ENCODE data around the gene TLCD5.
A peak's percentile ranks its signal among the peaks of the same experiment; 100 is the strongest.

TLCD5 gene

GRCh38 chr11:120316880-120317688 is 8.0 kb upstream of the TLCD5 start:
- peak overlapping the region; percentile 25 for H3K14ac ChIP-seq (ENCODE audit: low read length)
- H3K27me3 ChIP-seq (ENCODE audit: control insufficient read depth in 3 of 3, insufficient read depth in 3 of 3, low read depth in 1 of 3, low read length in 3 of 3) = peaks cover 0 to 47% (median 0%) of the 10 kb centered on the region in 3 experiments
- H3K4me1 ChIP-seq (ENCODE audit: control insufficient read depth in 2 of 2, insufficient read depth in 1 of 2, low read depth in 1 of 2, low read length in 2 of 2) = peaks cover 0 to 8% of the 10 kb centered on the region in 2 donors
- no peak overlapping the region for H3K4me3 ChIP-seq (ENCODE audit: low read length in 2 of 2)
- no peak overlapping the region for H4K91ac ChIP-seq (ENCODE audit: low read depth, low read length, poor library complexity)
- H3K9me3 ChIP-seq (replicated peaks in 1 of 2; ENCODE audit: control insufficient read depth in 2 of 2, insufficient read depth in 1 of 2, low read depth in 1 of 2, low read length in 2 of 2) = no peaks in the 10 kb centered on the region
- no peak overlapping the region for H3K27ac ChIP-seq (replicated peaks; ENCODE audit: low read length)
- H3K4ac ChIP-seq (ENCODE audit: low read length) = no peak overlapping the region
- H2AFZ ChIP-seq (ENCODE audit: low read length) = peak overlapping the region; percentile 24
- WGBS, 2 donors (ENCODE audit: extremely low coverage in 2 of 2, insufficient read length in 2 of 2, insufficient replicate concordance in 1 of 2) = no CpG with 5 or more reads among the region's 8 CpGs
- H2BK15ac ChIP-seq (ENCODE audit: low read length) = no peak overlapping the region
- H3K36me3 ChIP-seq (replicated peaks in 1 of 2; ENCODE audit: control insufficient read depth in 2 of 2, insufficient read depth in 2 of 2, low read length in 2 of 2) = no peaks in the 10 kb centered on the region
- no peaks in the 10 kb centered on the region for H3K79me1 ChIP-seq (ENCODE audit: low read depth, low read length)
- no peak overlapping the region for H2BK5ac ChIP-seq (ENCODE audit: low read length)
- peak overlapping the region; percentile 35 for H2AK5ac ChIP-seq (ENCODE audit: low read depth, low read length)
- no peak overlapping the region for H2BK12ac ChIP-seq (ENCODE audit: low read length)
- DNase-seq (ENCODE audit: low spot score) = no peak
- no peak overlapping the region for H4K8ac ChIP-seq (ENCODE audit: low read depth, low read length)
- H3K18ac ChIP-seq (ENCODE audit: low read length) = no peak overlapping the region
- H3K4me2 ChIP-seq (ENCODE audit: insufficient read depth, low read length, poor library complexity, severe bottlenecking) = no peak overlapping the region
- H3K9ac ChIP-seq (ENCODE audit: low read depth, low read length, poor library complexity) = no peak overlapping the region
- H3K23ac ChIP-seq (ENCODE audit: low read depth, low read length, poor library complexity) = no peak overlapping the region
- H2BK120ac ChIP-seq (ENCODE audit: low read depth, low read length) = no peak overlapping the region

DNA sequence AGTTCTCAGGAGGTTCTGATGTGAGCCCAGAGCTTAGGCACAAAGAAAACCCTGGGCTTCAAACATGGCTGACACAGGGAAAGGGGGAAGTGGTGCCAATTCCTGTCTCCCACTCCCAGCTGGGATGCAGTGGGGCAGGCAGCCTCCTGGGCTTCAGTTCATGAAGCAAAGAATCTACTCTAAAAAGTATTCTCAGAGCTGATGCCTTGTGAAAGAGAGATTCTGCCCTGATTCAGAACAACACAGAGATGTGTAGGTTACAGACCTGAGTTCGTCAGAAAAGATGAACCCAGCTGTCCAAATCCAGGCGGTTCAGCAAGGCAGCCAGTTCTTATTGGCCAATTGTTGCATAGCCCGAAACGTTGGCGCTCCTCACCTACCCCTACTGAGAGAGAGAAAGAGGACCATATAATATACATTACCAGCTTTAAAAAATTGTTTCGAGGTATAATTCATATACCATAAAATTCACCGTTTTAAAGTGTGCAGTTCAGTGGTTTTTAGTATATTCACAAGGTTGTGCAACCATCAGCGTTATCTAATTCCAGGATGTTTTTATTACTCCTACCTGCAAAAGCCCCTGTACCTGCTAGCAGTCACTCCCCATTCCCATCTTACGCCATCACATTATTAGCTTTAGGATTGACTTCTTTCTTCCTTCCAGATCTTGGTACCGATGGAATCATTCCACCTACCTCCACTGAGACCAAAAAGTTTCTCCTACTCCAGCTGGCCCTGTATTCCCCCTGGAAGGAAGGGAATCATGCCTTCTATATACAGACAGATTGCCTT is 7.2 kb upstream of the TLCD5 start:
- Histone ChIP-seq H3K4me1 (ENCODE audit: control insufficient read depth in 2 of 2, insufficient read depth in 1 of 2, low read depth in 1 of 2, low read length in 2 of 2) (peaks cover 0 to 8% of the 10 kb centered on the region in 2 donors), H2BK120ac (ENCODE audit: low read depth, low read length) (no peak overlapping the region), H3K27ac (replicated peaks; ENCODE audit: low read length) (no peak overlapping the region), H3K79me1 (ENCODE audit: low read depth, low read length) (no peaks in the 10 kb centered on the region), H2BK5ac (ENCODE audit: low read length) (no peak overlapping the region), H2AFZ (ENCODE audit: low read length) (peak overlapping the region; percentile 24), H2AK5ac (ENCODE audit: low read depth, low read length) (no peak overlapping the region), H4K91ac (ENCODE audit: low read depth, low read length, poor library complexity) (no peak overlapping the region), H3K23ac (ENCODE audit: low read depth, low read length, poor library complexity) (no peak overlapping the region), H3K18ac (ENCODE audit: low read length) (no peak overlapping the region), H3K9me3 (replicated peaks in 1 of 2; ENCODE audit: control insufficient read depth in 2 of 2, insufficient read depth in 1 of 2, low read depth in 1 of 2, low read length in 2 of 2) (no peaks in the 10 kb centered on the region), H3K4ac (ENCODE audit: low read length) (no peak overlapping the region), H3K4me3 (ENCODE audit: low read length in 2 of 2) (no peak overlapping the region), H2BK15ac (ENCODE audit: low read length) (no peak overlapping the region), H3K4me2 (ENCODE audit: insufficient read depth, low read length, poor library complexity, severe bottlenecking) (no peak overlapping the region), H3K14ac (ENCODE audit: low read length) (no peak overlapping the region), H3K27me3 (ENCODE audit: control insufficient read depth in 3 of 3, insufficient read depth in 3 of 3, low read depth in 1 of 3, low read length in 3 of 3) (peaks cover 0 to 53% (median 0%) of the 10 kb centered on the region in 3 experiments), H3K36me3 (replicated peaks in 1 of 2; ENCODE audit: control insufficient read depth in 2 of 2, insufficient read depth in 2 of 2, low read length in 2 of 2) (no peaks in the 10 kb centered on the region), H3K9ac (ENCODE audit: low read depth, low read length, poor library complexity) (no peak overlapping the region), H2BK12ac (ENCODE audit: low read length) (no peak overlapping the region), H4K8ac (ENCODE audit: low read depth, low read length) (no peak overlapping the region)
- DNase-seq (ENCODE audit: low spot score) = no peak
- WGBS, 2 donors (ENCODE audit: extremely low coverage in 2 of 2, insufficient read length in 2 of 2, insufficient replicate concordance in 1 of 2) = no CpG with 5 or more reads among the region's 10 CpGs

DNA sequence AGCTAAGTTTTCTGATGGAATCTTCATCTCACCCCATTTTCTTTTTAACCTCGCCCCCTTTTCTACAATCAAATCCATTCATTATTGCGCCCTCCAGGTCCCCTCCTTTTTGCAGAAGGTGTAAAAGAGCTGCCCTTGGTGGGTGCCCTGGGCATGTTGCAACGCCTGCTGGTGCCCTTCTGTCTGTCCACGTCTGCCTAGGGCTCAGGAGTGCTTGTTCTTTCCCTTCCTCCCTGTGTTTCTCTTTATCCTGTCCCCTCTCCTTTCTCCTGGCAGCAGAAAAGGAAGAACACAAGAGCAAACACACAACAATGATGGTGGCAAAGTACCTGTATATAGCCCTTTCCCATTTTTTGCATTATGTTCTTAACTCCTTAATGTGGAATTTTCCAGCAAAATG is 6.2 kb upstream of the TLCD5 start:
- no peak overlapping the region for H3K9ac ChIP-seq (ENCODE audit: low read depth, low read length, poor library complexity)
- no peak overlapping the region for H3K4me2 ChIP-seq (ENCODE audit: insufficient read depth, low read length, poor library complexity, severe bottlenecking)
- H3K9me3 ChIP-seq (replicated peaks in 1 of 2; ENCODE audit: control insufficient read depth in 2 of 2, insufficient read depth in 1 of 2, low read depth in 1 of 2, low read length in 2 of 2) = no peaks in the 10 kb centered on the region
- no peak overlapping the region for H3K23ac ChIP-seq (ENCODE audit: low read depth, low read length, poor library complexity)
- peaks cover 0 to 53% (median 0%) of the 10 kb centered on the region in 3 experiments for H3K27me3 ChIP-seq (ENCODE audit: control insufficient read depth in 3 of 3, insufficient read depth in 3 of 3, low read depth in 1 of 3, low read length in 3 of 3)
- 100% methylated on average over 2 of the region's 4 CpGs; no CpG with 5 or more reads in 1 of the 2 donors for WGBS, 2 donors (ENCODE audit: extremely low coverage in 2 of 2, insufficient read length in 2 of 2, insufficient replicate concordance in 1 of 2)
- no peak overlapping the region for H2AK5ac ChIP-seq (ENCODE audit: low read depth, low read length)
- no peak overlapping the region for H3K4ac ChIP-seq (ENCODE audit: low read length)
- no peak overlapping the region for H4K8ac ChIP-seq (ENCODE audit: low read depth, low read length)
- peaks cover 0 to 8% of the 10 kb centered on the region in 2 donors for H3K4me1 ChIP-seq (ENCODE audit: control insufficient read depth in 2 of 2, insufficient read depth in 1 of 2, low read depth in 1 of 2, low read length in 2 of 2)
- H2BK15ac ChIP-seq (ENCODE audit: low read length) = no peak overlapping the region
- DNase-seq (ENCODE audit: low spot score) = no peak
- H3K79me1 ChIP-seq (ENCODE audit: low read depth, low read length) = no peaks in the 10 kb centered on the region
- no peak overlapping the region for H2AFZ ChIP-seq (ENCODE audit: low read length)
- H3K14ac ChIP-seq (ENCODE audit: low read length) = no peak overlapping the region
- no peak overlapping the region for H2BK12ac ChIP-seq (ENCODE audit: low read length)
- H2BK120ac ChIP-seq (ENCODE audit: low read depth, low read length) = no peak overlapping the region
- no peak overlapping the region for H3K18ac ChIP-seq (ENCODE audit: low read length)
- H3K4me3 ChIP-seq (ENCODE audit: low read length in 2 of 2) = no peak overlapping the region
- H3K27ac ChIP-seq (replicated peaks; ENCODE audit: low read length) = no peak overlapping the region
- no peaks in the 10 kb centered on the region for H3K36me3 ChIP-seq (replicated peaks in 1 of 2; ENCODE audit: control insufficient read depth in 2 of 2, insufficient read depth in 2 of 2, low read length in 2 of 2)
- no peak overlapping the region for H2BK5ac ChIP-seq (ENCODE audit: low read length)
- H4K91ac ChIP-seq (ENCODE audit: low read depth, low read length, poor library complexity) = no peak overlapping the region

DNA sequence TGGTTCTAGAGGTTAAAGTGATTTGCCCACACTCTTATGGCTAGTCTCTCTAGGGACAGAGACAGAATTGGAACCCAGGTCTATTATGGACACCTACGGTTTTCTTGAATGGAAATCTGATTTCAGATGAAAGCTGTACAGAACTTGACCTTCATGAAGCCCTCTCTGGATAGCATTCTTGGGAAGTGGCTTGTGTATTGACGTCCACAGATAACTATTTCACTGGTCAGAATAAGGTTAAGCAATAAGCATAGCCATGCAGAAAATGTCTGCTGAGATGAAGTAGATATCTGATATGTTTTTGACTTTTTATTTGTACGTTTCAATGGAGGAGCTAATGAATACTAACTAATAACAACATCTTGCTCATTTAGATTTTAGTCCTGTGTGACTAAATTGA is 1.1 kb downstream of the TLCD5 start:
- no peak overlapping the region for H2BK12ac ChIP-seq (ENCODE audit: low read length)
- H3K18ac ChIP-seq (ENCODE audit: low read length) = no peak overlapping the region
- no CpG with 5 or more reads among the region's 3 CpGs for WGBS, 2 donors (ENCODE audit: extremely low coverage in 2 of 2, insufficient read length in 2 of 2, insufficient replicate concordance in 1 of 2)
- H3K4ac ChIP-seq (ENCODE audit: low read length) = no peak overlapping the region
- no peak overlapping the region for H3K27ac ChIP-seq (replicated peaks; ENCODE audit: low read length)
- peak overlapping the region in 1 of 2 donors; percentile 79 for H3K4me3 ChIP-seq (ENCODE audit: low read length in 2 of 2)
- H3K14ac ChIP-seq (ENCODE audit: low read length) = no peak overlapping the region
- no peak for DNase-seq (ENCODE audit: low spot score)
- H2AFZ ChIP-seq (ENCODE audit: low read length) = no peak overlapping the region
- H3K36me3 ChIP-seq (replicated peaks in 1 of 2; ENCODE audit: control insufficient read depth in 2 of 2, insufficient read depth in 2 of 2, low read length in 2 of 2) = peaks cover 8 to 29% of the 10 kb centered on the region in 2 donors
- peaks cover 0 to 7% (median 0%) of the 10 kb centered on the region in 3 experiments for H3K27me3 ChIP-seq (ENCODE audit: control insufficient read depth in 3 of 3, insufficient read depth in 3 of 3, low read depth in 1 of 3, low read length in 3 of 3)
- H3K4me1 ChIP-seq (ENCODE audit: control insufficient read depth in 2 of 2, insufficient read depth in 1 of 2, low read depth in 1 of 2, low read length in 2 of 2) = peaks cover 0 to 7% of the 10 kb centered on the region in 2 donors
- H3K79me1 ChIP-seq (ENCODE audit: low read depth, low read length) = no peaks in the 10 kb centered on the region
- no peak overlapping the region for H2BK5ac ChIP-seq (ENCODE audit: low read length)
- no peak overlapping the region for H2BK15ac ChIP-seq (ENCODE audit: low read length)
- no peak overlapping the region for H2BK120ac ChIP-seq (ENCODE audit: low read depth, low read length)
- H3K23ac ChIP-seq (ENCODE audit: low read depth, low read length, poor library complexity) = no peak overlapping the region
- no peak overlapping the region for H4K8ac ChIP-seq (ENCODE audit: low read depth, low read length)
- no peak overlapping the region for H3K4me2 ChIP-seq (ENCODE audit: insufficient read depth, low read length, poor library complexity, severe bottlenecking)
- H4K91ac ChIP-seq (ENCODE audit: low read depth, low read length, poor library complexity) = no peak overlapping the region
- H3K9ac ChIP-seq (ENCODE audit: low read depth, low read length, poor library complexity) = no peak overlapping the region
- no peaks in the 10 kb centered on the region for H3K9me3 ChIP-seq (replicated peaks in 1 of 2; ENCODE audit: control insufficient read depth in 2 of 2, insufficient read depth in 1 of 2, low read depth in 1 of 2, low read length in 2 of 2)
- H2AK5ac ChIP-seq (ENCODE audit: low read depth, low read length) = no peak overlapping the region
